Transverse colon (tissue), 4 donors: Measurements from ENCODE around the gene MEIOC.

Source experiments
- POLR2A ChIP-seq: fragments of 450-650 bp; IDR thresholded peaks from one replicate; pipeline ENCODE4 v1.6.1; 2016; ENCODE audit warnings: antibody characterized with exemption, mild to moderate bottlenecking, moderate library complexity
- POLR2AphosphoS5 ChIP-seq, 3 donors: sonication (generic); formaldehyde crosslinking; IDR thresholded peaks; one replicate each; pipeline ENCODE4 v1.6.1; 2016; ENCODE audit warnings: antibody characterized with exemption in 3 of 3
- TF ChIP-seq, protein P1 (sequence below), 5 experiments: fragments of 200-600 bp in 3 of 5; fragments of 450-650 bp in 2 of 5; sonication (generic) in 3 of 5; IDR thresholded peaks; 1 replicate in 2 of 5; 2 replicates in 3 of 5; pipeline ENCODE4 v1.5.1; 2016 to 2017; ENCODE audit warnings: antibody characterized with exemption in 5 of 5, inconsistent platforms in 3 of 5, mild to moderate bottlenecking in 2 of 5, moderate library complexity in 1 of 5

DNA sequence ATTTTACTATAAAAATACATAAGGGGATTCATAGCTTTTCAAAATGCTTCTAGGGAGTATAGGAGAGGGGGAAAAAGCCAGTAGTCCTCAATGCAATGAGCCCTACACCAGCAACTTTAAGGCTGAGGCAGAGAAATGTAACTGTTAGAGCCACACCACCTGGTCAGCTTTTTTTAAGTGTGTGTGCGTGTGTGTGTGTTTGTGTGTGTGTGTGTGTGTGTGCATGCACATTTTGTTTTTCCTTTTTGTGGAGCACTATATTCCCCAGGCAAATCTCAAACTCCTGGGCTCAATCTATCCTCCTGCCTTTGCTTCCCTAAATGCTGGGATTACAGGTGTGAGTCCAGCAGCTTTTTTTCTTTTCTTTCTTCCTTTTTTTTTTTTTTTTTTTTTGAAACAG lies 2.3 kb upstream of the MEIOC start:
- TF ChIP-seq, protein P1, sequence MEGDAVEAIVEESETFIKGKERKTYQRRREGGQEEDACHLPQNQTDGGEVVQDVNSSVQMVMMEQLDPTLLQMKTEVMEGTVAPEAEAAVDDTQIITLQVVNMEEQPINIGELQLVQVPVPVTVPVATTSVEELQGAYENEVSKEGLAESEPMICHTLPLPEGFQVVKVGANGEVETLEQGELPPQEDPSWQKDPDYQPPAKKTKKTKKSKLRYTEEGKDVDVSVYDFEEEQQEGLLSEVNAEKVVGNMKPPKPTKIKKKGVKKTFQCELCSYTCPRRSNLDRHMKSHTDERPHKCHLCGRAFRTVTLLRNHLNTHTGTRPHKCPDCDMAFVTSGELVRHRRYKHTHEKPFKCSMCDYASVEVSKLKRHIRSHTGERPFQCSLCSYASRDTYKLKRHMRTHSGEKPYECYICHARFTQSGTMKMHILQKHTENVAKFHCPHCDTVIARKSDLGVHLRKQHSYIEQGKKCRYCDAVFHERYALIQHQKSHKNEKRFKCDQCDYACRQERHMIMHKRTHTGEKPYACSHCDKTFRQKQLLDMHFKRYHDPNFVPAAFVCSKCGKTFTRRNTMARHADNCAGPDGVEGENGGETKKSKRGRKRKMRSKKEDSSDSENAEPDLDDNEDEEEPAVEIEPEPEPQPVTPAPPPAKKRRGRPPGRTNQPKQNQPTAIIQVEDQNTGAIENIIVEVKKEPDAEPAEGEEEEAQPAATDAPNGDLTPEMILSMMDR (IDR thresholded peaks at IDR 0.05) = no peak
- TF ChIP-seq POLR2AphosphoS5 (IDR thresholded peaks at IDR 0.05) (no peak), POLR2A (no peak)
